HepG2 (cell line): ENCODE data around the gene CHMP2B. TPM values are rescaled to one million over a fixed set of nuclear protein-coding genes. Genes with fewer than 3 reads are reported as not detected.

Experiments
- ATAC-seq: fragments of 200-7000 bp; cut with Tn5 transposase; 3 replicates; pipeline ENCODE4 v1.9.1; 2020; ENCODE audit warnings: mild to moderate bottlenecking, moderate library complexity
- BruUV-seq: library from RNA; stranded (reverse); fragments of 400-500 nt; replicated peaks from 2 replicates; lab custom pipeline; 2021; lab: Mats Ljungman, UMichigan
- CTCF ChIA-PET: fragments of 300-600 bp; formaldehyde crosslinking; extraction: SDS; loops from one replicate; lab custom pipeline; 2021; ENCODE audit warnings: low total read pairs, inconsistent platforms, low intra/inter-chr PET ratio; lab: Yijun Ruan, JAX
- POLR2A ChIA-PET: fragments of 350-600 bp; sonication (Branson Sonifier 250); formaldehyde crosslinking; loops from one replicate; lab custom pipeline; 2020; ENCODE audit warnings: antibody characterized with exemption, inconsistent platforms; lab: Yijun Ruan, JAX
- DNase-seq: peaks from one replicate; pipeline ENCODE4 v3.0.0-alpha.2; 2015; ENCODE audit warnings: low spot score
- FAIRE-seq: peaks from 3 replicates; lab custom pipeline; 2011; peaks lifted over from hg19 to GRCh38; lab: Jason Lieb, UNC
- H2AFZ ChIP-seq: one replicate; pipeline ENCODE4 v1.6.1; 2011; ENCODE audit warnings: low read length, inconsistent platforms
- H3K27ac ChIP-seq: fragments of 300-600 bp; 3 replicates; pipeline ENCODE4 v1.8.0; 2011; ENCODE audit warnings: mixed run types, mild to moderate bottlenecking, mixed read lengths, low read length, inconsistent platforms; ENCODE audit not compliant: insufficient read depth; ENCODE audit errors: extremely low read length
- H3K27me3 ChIP-seq, 2 experiments: fragments of 200-600 bp in 1 of 2; 2 replicates in 1 of 2; 3 replicates in 1 of 2; pipeline versions ENCODE4 v1.6.0 to v1.8.0; 2011; ENCODE audit warnings: low read length in 2 of 2, mild to moderate bottlenecking in 2 of 2, moderate library complexity in 2 of 2, inconsistent platforms in 1 of 2; ENCODE audit not compliant: insufficient read depth in 2 of 2, control insufficient read depth in 1 of 2
- H3K36me3 ChIP-seq, 2 experiments: fragments of 200-600 bp in 1 of 2; replicated peaks in 1 of 2; 2 replicates in 1 of 2; 3 replicates in 1 of 2; pipeline versions ENCODE4 v1.5.1 to v1.8.0; 2011; ENCODE audit warnings: low read length in 2 of 2, inconsistent platforms in 1 of 2; ENCODE audit not compliant: insufficient read depth in 2 of 2, control insufficient read depth in 1 of 2
- H3K4me1 ChIP-seq: 2 replicates; pipeline ENCODE4 v1.5.1; 2012; ENCODE audit warnings: low read length, inconsistent platforms; ENCODE audit not compliant: insufficient read depth
- H3K4me2 ChIP-seq: 2 replicates; pipeline ENCODE4 v1.6.0; 2011; ENCODE audit warnings: low read depth, low read length, inconsistent platforms
- H3K4me3 ChIP-seq, 3 experiments: fragments of 200-600 bp in 1 of 3; sonication (generic), shearing (Covaris generic) in 1 of 3; replicated peaks in 1 of 3; 2 replicates each; pipeline ENCODE4 v1.5.1; 2011 to 2016; ENCODE audit warnings: low read length in 3 of 3, inconsistent platforms in 2 of 3, low read depth in 2 of 3, mild to moderate bottlenecking in 2 of 3, control low read depth in 1 of 3, mixed read lengths in 1 of 3; ENCODE audit not compliant: insufficient read depth in 1 of 3
- H3K79me2 ChIP-seq: one replicate; pipeline ENCODE4 v1.6.1; 2011; ENCODE audit warnings: low read length, inconsistent platforms; ENCODE audit not compliant: insufficient read depth
- H3K9ac ChIP-seq: 2 replicates; pipeline ENCODE4 v1.6.0; 2011; ENCODE audit warnings: mild to moderate bottlenecking, low read depth, low read length, inconsistent platforms; ENCODE audit not compliant: insufficient read depth
- H3K9me3 ChIP-seq: 2 replicates; pipeline ENCODE4 v1.5.1; 2012; ENCODE audit warnings: mild to moderate bottlenecking, low read length
- H4K20me1 ChIP-seq: 2 replicates; pipeline ENCODE4 v1.6.0; 2011; ENCODE audit warnings: inconsistent platforms, mild to moderate bottlenecking, low read length, moderate library complexity; ENCODE audit not compliant: insufficient read depth
- ADNP ChIP-seq: sonication (generic); formaldehyde crosslinking; IDR thresholded peaks from 2 replicates; pipeline ENCODE4 v1.4.0; 2020; ENCODE audit warnings: missing genetic modification reagents
- AKAP8 ChIP-seq: sonication (generic); formaldehyde crosslinking; IDR thresholded peaks from 2 replicates; pipeline ENCODE4 v1.5.1; 2020; ENCODE audit warnings: mild to moderate bottlenecking, missing genetic modification reagents
- KMT2B ChIP-seq: IDR thresholded peaks from 2 replicates; pipeline ENCODE4 v1.6.1; 2016; ENCODE audit warnings: missing genetic modification reagents, missing compliant biosample characterization
- MIER2 ChIP-seq: IDR thresholded peaks from 2 replicates; pipeline ENCODE4 v1.6.1; 2016; ENCODE audit warnings: missing biosample characterization, missing genetic modification reagents
- MIXL1 ChIP-seq: IDR thresholded peaks from 2 replicates; pipeline ENCODE4 v1.6.1; 2016
- MZF1 ChIP-seq: sonication (generic); formaldehyde crosslinking; IDR thresholded peaks from 2 replicates; pipeline ENCODE4 v1.8.1; 2023; ENCODE audit warnings: mild to moderate bottlenecking, missing genetic modification reagents, borderline replicate concordance
- SALL1 ChIP-seq: sonication (generic); formaldehyde crosslinking; IDR thresholded peaks from 2 replicates; pipeline ENCODE4 v1.8.0; 2022; ENCODE audit warnings: mild to moderate bottlenecking, missing genetic modification reagents
- SMC3 ChIP-seq: IDR thresholded peaks from 2 replicates; pipeline ENCODE4 v1.6.1; 2011; ENCODE audit warnings: low read length, improper control_type of control experiment
- SOX13 ChIP-seq, 3 experiments: fragments of 450-650 bp in 1 of 3; sonication (generic) in 1 of 3; formaldehyde crosslinking in 1 of 3; IDR thresholded peaks in 2 of 3; conservative IDR thresholded peaks in 1 of 3; 2 replicates each; pipeline versions ENCODE4 v1.5.0 to v1.6.1; 2016 to 2020; ENCODE audit warnings: antibody characterized with exemption in 1 of 3, mild to moderate bottlenecking in 1 of 3, missing compliant biosample characterization in 1 of 3, missing genetic modification reagents in 1 of 3, moderate library complexity in 1 of 3
- STAG1 ChIP-seq: sonication (generic); formaldehyde crosslinking; IDR thresholded peaks from 2 replicates; pipeline ENCODE4 v1.4.0; 2020; ENCODE audit warnings: missing genetic modification reagents
- YY1 ChIP-seq: IDR thresholded peaks from 2 replicates; pipeline ENCODE4 v1.6.1; 2011; ENCODE audit warnings: low read length, low read depth, moderate library complexity, mild to moderate bottlenecking; ENCODE audit not compliant: insufficient read depth, insufficient replicate concordance
- ZNF660 ChIP-seq: sonication (generic); formaldehyde crosslinking; IDR thresholded peaks from 2 replicates; pipeline ENCODE4 v1.5.1; 2020; ENCODE audit warnings: mild to moderate bottlenecking, low read depth, missing genetic modification reagents, borderline replicate concordance
- ZNF777 ChIP-seq: sonication (generic); formaldehyde crosslinking; IDR thresholded peaks from 2 replicates; pipeline ENCODE4 v1.4.0; 2020; ENCODE audit warnings: missing genetic modification reagents
- WGBS: methylation state at CpG from one replicate; pipeline ENCODE4 v1.1.6; 2017; ENCODE audit warnings: low lambda C conversion rate; 5-methylcytosine and 5-hydroxymethylcytosine counted together
- in situ Hi-C: cut with HindIII; loops from 2 replicates; pipeline ENCODE4 v1.10.0; 2017; ENCODE audit warnings: low pct_unique_long_range_greater_than_20kb; ENCODE audit not compliant: extremely low pct_ligation_motif_present
- intact Hi-C: fragments of 100-400 bp; cut with micrococcal nuclease; formaldehyde crosslinking; loops from one replicate; pipeline ENCODE4 v1.10.0; 2022; ENCODE audit not compliant: unreplicated experiment
- polyA plus RNA-seq, 8 experiments: library from polyadenylated mRNA; depleted of rRNA in 3 of 8; stranded (reverse) in 7 of 8; unstranded in 1 of 8; fragments of >200 nt; fragmentation: Illumina TruSeq in 4 of 8; extraction: Trizol in 4 of 8; gene quantifications; 2 replicates each; pipeline versions ENCODE4 v1.2.1 to v1.2.3, GENCODE V29; 2011 to 2016; ENCODE audit warnings: low read depth in 4 of 8, missing spikeins in 1 of 8, mixed read lengths in 1 of 8; ENCODE audit not compliant: insufficient read depth in 1 of 8
- total RNA-seq, 5 experiments: library from RNA; depleted of rRNA; stranded (reverse); fragments of >200 nt; fragmentation: Illumina TruSeq; extraction: Trizol; gene quantifications; 2 replicates each; pipeline ENCODE4 v1.2.3, GENCODE V29; 2016; ENCODE audit warnings: low read depth in 1 of 5
- TF ChIP-seq, protein P1 (sequence below): sonication (generic); formaldehyde crosslinking; IDR thresholded peaks from 2 replicates; pipeline ENCODE4 v1.8.1; 2023; ENCODE audit warnings: missing genetic modification reagents, mild to moderate bottlenecking, borderline replicate concordance
- TF ChIP-seq, protein P2 (sequence below): sonication (generic); formaldehyde crosslinking; IDR thresholded peaks from 2 replicates; pipeline ENCODE4 v1.5.0; 2020; ENCODE audit warnings: missing genetic modification reagents, mild to moderate bottlenecking, borderline replicate concordance
- TF ChIP-seq, protein P3 (sequence below): sonication (generic); formaldehyde crosslinking; IDR thresholded peaks from 2 replicates; pipeline ENCODE4 v1.5.0; 2020; ENCODE audit warnings: mild to moderate bottlenecking, missing genetic modification reagents, moderate library complexity
- TF ChIP-seq, protein P4 (sequence below): IDR thresholded peaks from 2 replicates; pipeline ENCODE4 v1.6.1; 2012; ENCODE audit warnings: low read depth, low read length, improper control_type of control experiment
- TF ChIP-seq, protein P5 (sequence below): sonication (generic); formaldehyde crosslinking; IDR thresholded peaks from 2 replicates; pipeline ENCODE4 v1.4.0; 2020; ENCODE audit warnings: mild to moderate bottlenecking, missing genetic modification reagents, borderline replicate concordance

The CHMP2B gene
- total and polyA plus RNA-seq, 2 of the 13 experiments (the other 11 are each of a cell fraction or from before 2014, with no cell fraction given): 6.9 to 33.5 TPM

DNA sequence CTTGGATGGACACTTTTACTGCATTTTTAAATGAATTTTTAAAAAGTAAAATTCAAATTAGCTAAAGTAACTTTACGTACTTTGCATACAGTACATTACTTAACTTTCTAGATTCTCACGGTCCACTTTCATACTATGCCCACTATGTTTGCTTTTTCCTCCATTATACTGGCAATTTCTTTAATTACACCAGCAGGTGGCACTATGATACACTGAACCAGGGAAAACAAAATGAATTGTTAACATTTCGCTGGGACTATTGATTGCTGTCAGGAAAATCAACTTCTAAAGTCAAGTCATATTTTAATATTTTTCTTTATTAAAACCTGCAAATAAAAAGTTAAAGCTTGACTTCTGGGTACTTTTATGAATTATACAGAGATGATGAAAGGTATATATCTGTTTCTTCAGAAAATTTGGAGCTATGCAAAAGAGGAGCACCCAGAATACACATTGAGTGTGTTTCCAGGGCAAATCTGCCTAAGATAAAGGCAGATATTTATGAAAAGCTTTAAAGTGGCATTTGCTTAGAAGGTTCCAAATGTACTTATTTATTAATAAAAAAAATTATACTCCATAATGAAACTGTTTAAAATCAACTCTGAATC lies 71.1 kb downstream of the CHMP2B start:
- Histone ChIP-seq H3K36me3 (no peaks in the 10 kb centered on the region), H3K4me3 (no peak overlapping the region), H2AFZ (no peak overlapping the region), H3K79me2 (no peaks in the 10 kb centered on the region), H3K4me1 (no peaks in the 10 kb centered on the region), H3K9ac (no peak overlapping the region), H3K9me3 (no peaks in the 10 kb centered on the region), H3K4me2 (no peak overlapping the region), H3K27me3 (no peaks in the 10 kb centered on the region), H3K27ac (no peak overlapping the region), H4K20me1 (no peaks in the 10 kb centered on the region)
- POLR2A ChIA-PET: no interaction called here
- CTCF ChIA-PET: interaction anchor here (1.1 to 3.1 kb wide), 4 partner anchors 205 to 815 kb away, joined by 3 to 24 read pairs (median 9); no protein-coding TSS in a partner anchor
- in situ Hi-C loops: no loop called here
- WGBS: 2% methylated on average over 3 of the region's 3 CpGs
- ATAC-seq (peak; percentile 74), DNase-seq (peak; percentile 54), FAIRE-seq (peak; percentile 49)
- no TSS peak for BruUV-seq
- intact Hi-C loops: loop anchor here (1.0 kb wide), 2 partner anchors 206 to 707 kb away; no protein-coding TSS in a partner anchor
- TF ChIP-seq, protein P1, sequence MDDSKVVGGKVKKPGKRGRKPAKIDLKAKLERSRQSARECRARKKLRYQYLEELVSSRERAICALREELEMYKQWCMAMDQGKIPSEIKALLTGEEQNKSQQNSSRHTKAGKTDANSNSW (CRISPR knock-in tag): no peak
- TF ChIP-seq AKAP8: no peak
- TF ChIP-seq SMC3: peak; percentile 68; the same call in 1 of the 2 replicates
- peak; percentile 45; the same call in 1 of the 2 replicates for TF ChIP-seq MIXL1 (CRISPR knock-in tag)
- peak; percentile 13 for TF ChIP-seq YY1
- TF ChIP-seq SALL1 (CRISPR knock-in tag): no peak
- no peak for TF ChIP-seq ADNP (CRISPR knock-in tag)
- TF ChIP-seq ZNF777 (CRISPR knock-in tag): no peak
- TF ChIP-seq ZNF660 (CRISPR knock-in tag): no peak
- TF ChIP-seq MZF1 (CRISPR knock-in tag): no peak
- TF ChIP-seq STAG1 (CRISPR knock-in tag): peak; percentile 74
- TF ChIP-seq MIER2: no peak
- TF ChIP-seq, protein P2, sequence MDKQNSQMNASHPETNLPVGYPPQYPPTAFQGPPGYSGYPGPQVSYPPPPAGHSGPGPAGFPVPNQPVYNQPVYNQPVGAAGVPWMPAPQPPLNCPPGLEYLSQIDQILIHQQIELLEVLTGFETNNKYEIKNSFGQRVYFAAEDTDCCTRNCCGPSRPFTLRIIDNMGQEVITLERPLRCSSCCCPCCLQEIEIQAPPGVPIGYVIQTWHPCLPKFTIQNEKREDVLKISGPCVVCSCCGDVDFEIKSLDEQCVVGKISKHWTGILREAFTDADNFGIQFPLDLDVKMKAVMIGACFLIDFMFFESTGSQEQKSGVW (CRISPR knock-in tag): no peak
- TF ChIP-seq, protein P3, sequence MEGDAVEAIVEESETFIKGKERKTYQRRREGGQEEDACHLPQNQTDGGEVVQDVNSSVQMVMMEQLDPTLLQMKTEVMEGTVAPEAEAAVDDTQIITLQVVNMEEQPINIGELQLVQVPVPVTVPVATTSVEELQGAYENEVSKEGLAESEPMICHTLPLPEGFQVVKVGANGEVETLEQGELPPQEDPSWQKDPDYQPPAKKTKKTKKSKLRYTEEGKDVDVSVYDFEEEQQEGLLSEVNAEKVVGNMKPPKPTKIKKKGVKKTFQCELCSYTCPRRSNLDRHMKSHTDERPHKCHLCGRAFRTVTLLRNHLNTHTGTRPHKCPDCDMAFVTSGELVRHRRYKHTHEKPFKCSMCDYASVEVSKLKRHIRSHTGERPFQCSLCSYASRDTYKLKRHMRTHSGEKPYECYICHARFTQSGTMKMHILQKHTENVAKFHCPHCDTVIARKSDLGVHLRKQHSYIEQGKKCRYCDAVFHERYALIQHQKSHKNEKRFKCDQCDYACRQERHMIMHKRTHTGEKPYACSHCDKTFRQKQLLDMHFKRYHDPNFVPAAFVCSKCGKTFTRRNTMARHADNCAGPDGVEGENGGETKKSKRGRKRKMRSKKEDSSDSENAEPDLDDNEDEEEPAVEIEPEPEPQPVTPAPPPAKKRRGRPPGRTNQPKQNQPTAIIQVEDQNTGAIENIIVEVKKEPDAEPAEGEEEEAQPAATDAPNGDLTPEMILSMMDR (CRISPR knock-in tag): peak; percentile 70
- TF ChIP-seq, protein P4, sequence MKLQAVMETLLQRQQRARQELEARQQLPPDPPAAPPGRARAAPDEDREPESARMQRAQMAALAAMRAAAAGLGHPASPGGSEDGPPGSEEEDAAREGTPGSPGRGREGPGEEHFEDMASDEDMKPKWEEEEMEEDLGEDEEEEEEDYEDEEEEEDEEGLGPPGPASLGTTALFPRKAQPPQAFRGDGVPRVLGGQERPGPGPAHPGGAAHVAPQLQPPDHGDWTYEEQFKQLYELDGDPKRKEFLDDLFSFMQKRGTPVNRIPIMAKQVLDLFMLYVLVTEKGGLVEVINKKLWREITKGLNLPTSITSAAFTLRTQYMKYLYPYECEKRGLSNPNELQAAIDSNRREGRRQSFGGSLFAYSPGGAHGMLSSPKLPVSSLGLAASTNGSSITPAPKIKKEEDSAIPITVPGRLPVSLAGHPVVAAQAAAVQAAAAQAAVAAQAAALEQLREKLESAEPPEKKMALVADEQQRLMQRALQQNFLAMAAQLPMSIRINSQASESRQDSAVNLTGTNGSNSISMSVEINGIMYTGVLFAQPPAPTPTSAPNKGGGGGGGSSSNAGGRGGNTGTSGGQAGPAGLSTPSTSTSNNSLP: peak; percentile 88
- TF ChIP-seq, protein P5, sequence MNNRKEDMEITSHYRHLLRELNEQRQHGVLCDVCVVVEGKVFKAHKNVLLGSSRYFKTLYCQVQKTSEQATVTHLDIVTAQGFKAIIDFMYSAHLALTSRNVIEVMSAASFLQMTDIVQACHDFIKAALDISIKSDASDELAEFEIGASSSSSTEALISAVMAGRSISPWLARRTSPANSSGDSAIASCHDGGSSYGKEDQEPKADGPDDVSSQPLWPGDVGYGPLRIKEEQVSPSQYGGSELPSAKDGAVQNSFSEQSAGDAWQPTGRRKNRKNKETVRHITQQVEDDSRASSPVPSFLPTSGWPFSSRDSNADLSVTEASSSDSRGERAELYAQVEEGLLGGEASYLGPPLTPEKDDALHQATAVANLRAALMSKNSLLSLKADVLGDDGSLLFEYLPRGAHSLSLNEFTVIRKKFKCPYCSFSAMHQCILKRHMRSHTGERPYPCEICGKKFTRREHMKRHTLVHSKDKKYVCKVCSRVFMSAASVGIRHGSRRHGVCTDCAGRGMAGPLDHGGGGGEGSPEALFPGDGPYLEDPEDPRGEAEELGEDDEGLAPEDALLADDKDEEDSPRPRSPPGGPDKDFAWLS (CRISPR knock-in tag): no peak
- TF ChIP-seq KMT2B (CRISPR knock-in tag): no peak
- no peak for TF ChIP-seq SOX13 (IDR thresholded peaks at IDR 0.05)
- no peak for TF ChIP-seq SOX13 (CRISPR knock-in tag; conservative IDR thresholded peaks at IDR 0.05 in 1 of 2, IDR thresholded peaks at IDR 0.05 in 1 of 2)
